Sigmoid colon (tissue), 7 donors: ENCODE results near the gene PTPRT. TPM values are rescaled to one million over a fixed set of nuclear protein-coding genes. Genes with fewer than 3 reads are reported as not detected.

ENCODE experiments used
- DNase-seq: peaks from one replicate; pipeline ENCODE4 v3.0.0-alpha.2; 2019
- H3K27ac ChIP-seq, 4 donors: fragments of 200-600 bp; sonication (generic); one replicate each; pipeline ENCODE4 v1.5.1; 2016 to 2019; ENCODE audit warnings: mild to moderate bottlenecking in 1 of 4
- H3K27me3 ChIP-seq, 3 donors: fragments of 200-600 bp; sonication (generic); one replicate each; pipeline ENCODE4 v1.5.1; 2019; ENCODE audit warnings: mild to moderate bottlenecking in 1 of 3
- H3K36me3 ChIP-seq, 4 donors: fragments of 200-600 bp; sonication (generic); one replicate each; pipeline ENCODE4 v1.5.1; 2016 to 2019
- H3K4me1 ChIP-seq, 4 donors: fragments of 200-600 bp; sonication (generic); one replicate each; pipeline ENCODE4 v1.5.1; 2017 to 2019
- H3K4me3 ChIP-seq, 4 donors: fragments of 200-600 bp; sonication (generic); one replicate each; pipeline ENCODE4 v1.5.1; 2017 to 2019; ENCODE audit warnings: mild to moderate bottlenecking in 2 of 4, moderate library complexity in 1 of 4
- H3K9me3 ChIP-seq, 4 donors: fragments of 200-600 bp in 3 of 4; sonication (generic) in 3 of 4; one replicate each; pipeline versions ENCODE4 v1.5.1 to v1.6.1; 2013 to 2019
- CTCF ChIP-seq, 4 experiments: fragments of 450-650 bp in 3 of 4; fragments of 200-600 bp in 1 of 4; IDR thresholded peaks; one replicate each; pipeline ENCODE4 v1.5.1; 2016 to 2019; ENCODE audit warnings: antibody characterized with exemption in 4 of 4, mild to moderate bottlenecking in 3 of 4, moderate library complexity in 2 of 4
- EP300 ChIP-seq, 4 donors: sonication (generic); formaldehyde crosslinking; IDR thresholded peaks; one replicate each; pipeline ENCODE4 v1.6.1; 2017; ENCODE audit warnings: antibody characterized with exemption in 4 of 4
- POLR2A ChIP-seq, 2 donors: fragments of 450-650 bp; IDR thresholded peaks; one replicate each; pipeline ENCODE4 v1.6.1; 2016; ENCODE audit warnings: antibody characterized with exemption in 2 of 2, mild to moderate bottlenecking in 2 of 2, moderate library complexity in 2 of 2
- POLR2AphosphoS5 ChIP-seq, 4 donors: sonication (generic); formaldehyde crosslinking; IDR thresholded peaks; one replicate each; pipeline ENCODE4 v1.6.1; 2017; ENCODE audit warnings: antibody characterized with exemption in 4 of 4
- WGBS, 2 donors: extraction: QIAGEN DNeasy Blood & Tissue Kit; methylation state at CpG; one replicate each; pipeline ENCODE4 v1.1.7; 2013; 5-methylcytosine and 5-hydroxymethylcytosine counted together
- intact Hi-C: fragments of 100-400 bp; cut with DNase I; formaldehyde crosslinking; loops from one replicate; pipeline ENCODE4 v1.15.1; 2023
- polyA plus RNA-seq, 3 donors: library from polyadenylated mRNA; stranded (reverse); fragments of 200-250 nt; gene quantifications; one replicate each; pipeline ENCODE4 v1.2.3, GENCODE V29; 2013
- total RNA-seq, 4 donors: library from RNA; depleted of rRNA; stranded (reverse); fragments of >200 nt; gene quantifications; one replicate each; pipeline ENCODE4 v1.1.0, GENCODE V29; 2016
- donor health status: healthy with polysubstance abuse.
- donor health status: Bipolar disorder and iron deficiency.
- donor health status: healthy.

PTPRT gene
- total and polyA plus RNA-seq, 7 donors: under 0.01 to 0.41 (median 0.12) TPM; not detected in 3

- Histone ChIP-seq H3K9me3 (peaks cover 0 to 3% (median 0%) of the 10 kb centered on the region in 4 donors), H3K4me3 (no peak overlapping the region), H3K4me1 (peaks cover 0 to 15% (median 14%) of the 10 kb centered on the region in 4 donors), H3K36me3 (no peaks in the 10 kb centered on the region), H3K27me3 (no peaks in the 10 kb centered on the region), H3K27ac (no peak overlapping the region)
- no peak for TF ChIP-seq POLR2A (IDR thresholded peaks at IDR 0.05)
- no peak for TF ChIP-seq POLR2AphosphoS5 (IDR thresholded peaks at IDR 0.05)
- TF ChIP-seq EP300 (IDR thresholded peaks at IDR 0.05): no peak
- no peak for TF ChIP-seq CTCF (IDR thresholded peaks at IDR 0.05)
- WGBS, 2 donors: 73 to 74% methylated on average over 4 of the region's 4 CpGs
- no peak for DNase-seq
- intact Hi-C loops: no loop called here
Measured at GRCh38 chr20:43092386-43093088, 97.2 kb downstream of the PTPRT start.

GRCh38 chr20:43068482-43068881, 121.2 kb downstream of the PTPRT start:
- Histone ChIP-seq H3K27ac (no peak overlapping the region), H3K27me3 (no peaks in the 10 kb centered on the region), H3K4me3 (no peak overlapping the region), H3K4me1 (no peaks in the 10 kb centered on the region), H3K9me3 (no peaks in the 10 kb centered on the region), H3K36me3 (no peaks in the 10 kb centered on the region)
- 77 to 80% methylated on average over 1 of the region's 1 CpG for WGBS, 2 donors
- TF ChIP-seq EP300 (IDR thresholded peaks at IDR 0.05) (no peak), CTCF (IDR thresholded peaks at IDR 0.05) (no peak), POLR2AphosphoS5 (IDR thresholded peaks at IDR 0.05) (no peak), POLR2A (IDR thresholded peaks at IDR 0.05) (no peak)
- no peak for DNase-seq
- intact Hi-C loops: no loop called here

- TF ChIP-seq POLR2AphosphoS5 (IDR thresholded peaks at IDR 0.05): no peak
- TF ChIP-seq POLR2A (IDR thresholded peaks at IDR 0.05): no peak
- H3K27me3 ChIP-seq: no peaks in the 10 kb centered on the region
- intact Hi-C loops: no loop called here
- H3K27ac ChIP-seq: no peak overlapping the region
- H3K9me3 ChIP-seq: no peaks in the 10 kb centered on the region
- WGBS, 2 donors: 65 to 69% methylated on average over 6 of the region's 6 CpGs
- H3K36me3 ChIP-seq: no peaks in the 10 kb centered on the region
- no peak overlapping the region for H3K4me3 ChIP-seq
- DNase-seq: no peak
- no peaks in the 10 kb centered on the region for H3K4me1 ChIP-seq
Measured at GRCh38 chr20:43066125-43066524, 123.6 kb downstream of the PTPRT start.

GRCh38 chr20:43065299-43065698, 124.4 kb downstream of the PTPRT start:
- Histone ChIP-seq H3K36me3 (no peaks in the 10 kb centered on the region), H3K27me3 (no peaks in the 10 kb centered on the region), H3K9me3 (no peaks in the 10 kb centered on the region), H3K27ac (no peak overlapping the region), H3K4me3 (no peak overlapping the region), H3K4me1 (no peaks in the 10 kb centered on the region)
- intact Hi-C loops: no loop called here
- no peak for DNase-seq
- TF ChIP-seq POLR2A (IDR thresholded peaks at IDR 0.05): no peak
- no peak for TF ChIP-seq EP300 (IDR thresholded peaks at IDR 0.05)
- no peak for TF ChIP-seq CTCF (IDR thresholded peaks at IDR 0.05)
- TF ChIP-seq POLR2AphosphoS5 (IDR thresholded peaks at IDR 0.05): no peak

DNA sequence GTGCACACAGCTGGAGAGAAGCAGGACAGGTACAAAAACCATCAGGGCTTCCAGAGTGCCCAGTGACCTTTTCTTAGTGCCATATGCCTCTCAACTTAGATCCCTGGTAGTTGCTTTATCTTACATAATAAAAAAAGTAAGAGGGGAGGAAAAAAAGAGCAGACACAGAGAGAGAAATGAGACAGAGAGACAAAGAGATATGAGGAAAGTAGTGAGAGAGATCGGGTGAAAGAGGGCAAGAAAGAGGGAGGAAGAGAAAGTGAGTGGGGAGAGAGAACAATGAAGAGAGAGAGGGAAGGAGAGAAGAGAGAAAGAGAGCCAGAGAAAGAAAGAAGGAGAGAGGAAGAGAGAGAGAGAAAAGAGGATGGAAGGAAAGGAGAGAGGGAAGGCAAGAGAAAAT, 131.6 kb downstream of the PTPRT start:
- H3K27me3 ChIP-seq: no peaks in the 10 kb centered on the region
- no peak for DNase-seq
- no peaks in the 10 kb centered on the region for H3K36me3 ChIP-seq
- intact Hi-C loops: no loop called here
- TF ChIP-seq EP300 (IDR thresholded peaks at IDR 0.05) (no peak), CTCF (IDR thresholded peaks at IDR 0.05) (no peak), POLR2AphosphoS5 (IDR thresholded peaks at IDR 0.05) (no peak), POLR2A (IDR thresholded peaks at IDR 0.05) (no peak)
- 78 to 87% methylated on average over 1 of the region's 1 CpG for WGBS, 2 donors
- H3K9me3 ChIP-seq: no peaks in the 10 kb centered on the region
- H3K4me1 ChIP-seq: peaks cover 0 to 2% (median 0%) of the 10 kb centered on the region in 4 donors
- no peak overlapping the region for H3K4me3 ChIP-seq
- H3K27ac ChIP-seq: no peak overlapping the region
